SK-N-SH (cell line): Measurements from ENCODE around the gene WDR83. TPM values are rescaled to one million over a fixed set of nuclear protein-coding genes. Genes with fewer than 3 reads are reported as not detected.

Experiments
- polyA plus RNA-seq, 3 experiments: library from polyadenylated mRNA; depleted of rRNA; stranded (reverse); fragments of >200 nt; gene quantifications; 2 replicates each; pipeline ENCODE4 v1.2.3, GENCODE V29; 2012
- small RNA-seq, 7 experiments: library from RNA; depleted of rRNA; stranded (forward); fragments of <200 nt; gene quantifications; one replicate each; pipeline ENCODE3, GENCODE V24; 2012

WDR83 gene
- polyA plus RNA-seq, 1 of the 3 experiments (the other 2 are of a cell fraction) = 18.2 TPM

Small RNAs within 50 kb of the gene (small RNA-seq; reads per million reads assigned to genes)
- gene SNORD41 = 2.0 to 26.4 (median 7.3) reads per million in 7 experiments

Other genes with a start within 250 kb of the WDR83 start
- gene ZNF443, start 225.8 kb upstream of the WDR83 start, polyA plus RNA-seq (2012; rRNA removed) = 0.92 and 1.5 TPM in 2 replicates
- 0.64 and 0.99 TPM in 2 replicates for gene ZNF709, start 182.0 kb upstream of the WDR83 start, polyA plus RNA-seq (2012; rRNA removed)
- 1.3 TPM in 2 replicates for gene ZNF564, start 115.3 kb upstream of the WDR83 start, polyA plus RNA-seq (2012; rRNA removed)
- 1.3 TPM in 2 replicates for gene ZNF490, start 56.0 kb upstream of the WDR83 start, polyA plus RNA-seq (2012; rRNA removed)
- 8.9 and 9.3 TPM in 2 replicates for gene ZNF791, start 55.9 kb upstream of the WDR83 start, polyA plus RNA-seq (2012; rRNA removed)
- gene MAN2B1, start 65 bp upstream of the WDR83 start, polyA plus RNA-seq (2012; rRNA removed) = 43.2 and 47.0 TPM in 2 replicates
- gene DHPS, start 15.1 kb downstream of the WDR83 start, polyA plus RNA-seq (2012; rRNA removed) = 179 and 192 TPM in 2 replicates
- gene GNG14, start 21.2 kb downstream of the WDR83 start, polyA plus RNA-seq (2012; rRNA removed) = not detected in 2 replicates
- gene FBXW9, start 29.8 kb downstream of the WDR83 start, polyA plus RNA-seq (2012; rRNA removed) = 25.9 and 26.6 TPM in 2 replicates
- gene TNPO2, start 57.1 kb downstream of the WDR83 start, polyA plus RNA-seq (2012; rRNA removed) = 82.4 and 112 TPM in 2 replicates
- gene TRIR, start 67.9 kb downstream of the WDR83 start, polyA plus RNA-seq (2012; rRNA removed) = 294 and 466 TPM in 2 replicates
- gene GET3, start 70.7 kb downstream of the WDR83 start, polyA plus RNA-seq (2012; rRNA removed) = 250 and 264 TPM in 2 replicates
- gene BEST2, start 85.0 kb downstream of the WDR83 start, polyA plus RNA-seq (2012; rRNA removed) = not detected in 2 replicates
- gene HOOK2, start 108.7 kb downstream of the WDR83 start, polyA plus RNA-seq (2012; rRNA removed) = 23.9 and 33.0 TPM in 2 replicates
- gene JUNB, start 124.7 kb downstream of the WDR83 start, polyA plus RNA-seq (2012; rRNA removed) = 165 and 224 TPM in 2 replicates
- gene PRDX2, start 135.0 kb downstream of the WDR83 start, polyA plus RNA-seq (2012; rRNA removed) = 215 and 341 TPM in 2 replicates
- gene THSD8, start 135.3 kb downstream of the WDR83 start, polyA plus RNA-seq (2012; rRNA removed) = not detected in 2 replicates
- gene RNASEH2A, start 139.8 kb downstream of the WDR83 start, polyA plus RNA-seq (2012; rRNA removed) = 35.2 and 48.1 TPM in 2 replicates
- 0.47 and 0.72 TPM in 2 replicates for gene RTBDN, start 167.8 kb downstream of the WDR83 start, polyA plus RNA-seq (2012; rRNA removed)
- gene MAST1, start 171.7 kb downstream of the WDR83 start, polyA plus RNA-seq (2012; rRNA removed) = 4.3 and 9.7 TPM in 2 replicates
- 29.8 and 40.7 TPM in 2 replicates for gene DNASE2, start 214.6 kb downstream of the WDR83 start, polyA plus RNA-seq (2012; rRNA removed)
- gene KLF1, start 220.4 kb downstream of the WDR83 start, polyA plus RNA-seq (2012; rRNA removed) = not detected in 2 replicates
- 29.4 and 36.6 TPM in 2 replicates for gene GCDH, start 224.4 kb downstream of the WDR83 start, polyA plus RNA-seq (2012; rRNA removed)